K562 (cell line): Measurements from ENCODE around the gene SERGEF. TPM values are rescaled to one million over a fixed set of nuclear protein-coding genes. Genes with fewer than 3 reads are reported as not detected.

Source experiments
- ATAC-seq: fragments of 200-7000 bp; cut with Tn5 transposase; 3 replicates; pipeline ENCODE4 v1.9.1; 2020; ENCODE audit warnings: moderate library complexity
- BruUV-seq: library from RNA; stranded (reverse); fragments of 400-500 nt; replicated peaks from 2 replicates; lab custom pipeline; 2021; lab: Mats Ljungman, UMichigan
- CTCF ChIA-PET: fragments of 300-600 bp; formaldehyde crosslinking; extraction: SDS; loops from one replicate; lab custom pipeline; 2021; ENCODE audit warnings: low intra/inter-chr PET ratio; lab: Yijun Ruan, JAX
- POLR2A ChIA-PET: fragments of 300-600, 350-650 bp; sonication (Branson Sonifier 250); formaldehyde crosslinking; extraction: SDS; loops from one replicate; lab custom pipeline; 2021; ENCODE audit warnings: antibody characterized with exemption, inconsistent platforms; lab: Yijun Ruan, JAX
- DNase-seq, 4 experiments: peaks; one replicate each; pipeline versions ENCODE4 v3.0.0 to v3.0.0-alpha.2; 2011 to 2018; ENCODE audit warnings: low spot score in 3 of 4, mixed read lengths in 3 of 4; ENCODE audit errors: extremely low read depth in 1 of 4
- FAIRE-seq: peaks from 2 replicates; lab custom pipeline; 2011; peaks lifted over from hg19 to GRCh38; lab: Jason Lieb, UNC
- H2AFZ ChIP-seq: 2 replicates; pipeline ENCODE4 v1.6.0; 2011; ENCODE audit warnings: low read depth, low read length, control low read depth, inconsistent platforms
- H3K27ac ChIP-seq: fragments of 200-600 bp; 3 replicates; pipeline ENCODE4 v1.8.0; 2011; ENCODE audit warnings: low read depth, mild to moderate bottlenecking, control low read depth, inconsistent platforms, low read length, moderate library complexity, mixed read lengths; ENCODE audit errors: extremely low read depth
- H3K27me3 ChIP-seq, 2 experiments: fragments of 300-600 bp in 1 of 2; 2 replicates in 1 of 2; 3 replicates in 1 of 2; pipeline versions ENCODE4 v1.6.0 to v1.8.0; 2011; ENCODE audit warnings: inconsistent platforms in 2 of 2, low read length in 2 of 2, mild to moderate bottlenecking in 1 of 2, mixed read lengths in 1 of 2, moderate library complexity in 1 of 2; ENCODE audit not compliant: control insufficient read depth in 2 of 2, insufficient read depth in 2 of 2
- H3K36me3 ChIP-seq: fragments of 300-600 bp; 3 replicates; pipeline ENCODE4 v1.8.0; 2011; ENCODE audit warnings: mild to moderate bottlenecking, low read length, inconsistent platforms; ENCODE audit not compliant: control insufficient read depth, insufficient read depth
- H3K4me1 ChIP-seq, 2 experiments: fragments of 200-600 bp in 1 of 2; replicated peaks in 1 of 2; 2 replicates in 1 of 2; 3 replicates in 1 of 2; pipeline versions ENCODE4 v1.5.1 to v1.8.0; 2011; ENCODE audit warnings: inconsistent platforms in 2 of 2, low read length in 2 of 2, mild to moderate bottlenecking in 1 of 2, mixed read lengths in 1 of 2, moderate library complexity in 1 of 2; ENCODE audit not compliant: control insufficient read depth in 2 of 2, insufficient read depth in 2 of 2
- H3K4me2 ChIP-seq: 2 replicates; pipeline ENCODE4 v1.6.1; 2011; ENCODE audit warnings: low read length, control low read depth, inconsistent platforms, mixed read lengths; ENCODE audit not compliant: insufficient read depth
- H3K4me3 ChIP-seq: fragments of 200-600 bp; sonication (generic), shearing (Covaris generic); 2 replicates; pipeline ENCODE4 v1.5.1; 2016; ENCODE audit warnings: control low read depth, inconsistent platforms
- H3K79me2 ChIP-seq: fragments of 200-600 bp; 3 replicates; pipeline ENCODE4 v1.8.0; 2011; ENCODE audit warnings: low read length, inconsistent platforms; ENCODE audit not compliant: control insufficient read depth, insufficient read depth
- H3K9ac ChIP-seq, 2 experiments: 2 replicates each; pipeline versions ENCODE4 v1.6.0 to v1.6.1; 2011; ENCODE audit warnings: low read depth in 2 of 2, low read length in 2 of 2, control low read depth in 1 of 2, inconsistent platforms in 1 of 2, mild to moderate bottlenecking in 1 of 2, mixed read lengths in 1 of 2; ENCODE audit not compliant: insufficient read depth in 1 of 2
- H3K9me1 ChIP-seq: one replicate; pipeline ENCODE4 v1.6.0; 2011; ENCODE audit warnings: inconsistent platforms, mild to moderate bottlenecking, low read length, moderate library complexity; ENCODE audit not compliant: control insufficient read depth, insufficient read depth
- H3K9me3 ChIP-seq: replicated peaks from 2 replicates; pipeline ENCODE4 v1.5.1; 2011; ENCODE audit warnings: low read depth, low read length, inconsistent platforms; ENCODE audit not compliant: control insufficient read depth, insufficient read depth
- H4K20me1 ChIP-seq: replicated peaks from 2 replicates; pipeline ENCODE4 v1.6.1; 2011; ENCODE audit warnings: low read length, inconsistent platforms, mixed read lengths; ENCODE audit not compliant: control insufficient read depth, insufficient read depth
- NR2C2 ChIP-seq, 2 experiments: fragments of 200-800 bp in 1 of 2; sonication (Bioruptor generic) in 1 of 2; sonication (generic) in 1 of 2; formaldehyde crosslinking in 1 of 2; IDR thresholded peaks; 2 replicates each; pipeline versions ENCODE4 v1.6.1 to v1.8.0; 2016 to 2022; ENCODE audit warnings: mild to moderate bottlenecking in 1 of 2, missing compliant biosample characterization in 1 of 2, missing genetic modification characterization in 1 of 2, missing genetic modification reagents in 1 of 2
- ZNF133 ChIP-seq: fragments of 250-450 bp; sonication (Bioruptor Pico); IDR thresholded peaks from 2 replicates; pipeline ENCODE4 v1.4.0; 2020; ENCODE audit warnings: mild to moderate bottlenecking
- ZNF134 ChIP-seq: fragments of 250-450 bp; sonication (Bioruptor Pico); conservative IDR thresholded peaks from 2 replicates; pipeline ENCODE4 v1.4.0; 2020
- WGBS: fragments of 100-300 bp; shearing (Covaris generic); methylation state at CpG from one replicate; pipeline ENCODE4 v1.1.6; 2016; ENCODE audit warnings: low coverage, mixed read lengths; ENCODE audit not compliant: insufficient coverage; ENCODE audit errors: missing lambda C conversion rate; 5-methylcytosine and 5-hydroxymethylcytosine counted together
- in situ Hi-C: fragments of 300-500 bp; cut with MboI; formaldehyde crosslinking; loops from 4 replicates; pipeline ENCODE4 v1.15.0; 2018; ENCODE audit warnings: inconsistent platforms, mixed read lengths
- intact Hi-C: fragments of 100-400 bp; cut with micrococcal nuclease; formaldehyde crosslinking; loops from 2 replicates; pipeline ENCODE4 v1.14.2; 2022
- polyA plus RNA-seq, 8 experiments: library from polyadenylated mRNA; depleted of rRNA in 4 of 8; stranded (reverse) in 5 of 8; unstranded in 3 of 8; fragments of >200 nt; fragmentation: Nextera tagmentation in 2 of 8; fragmentation: Illumina TruSeq in 1 of 8; extraction: Ambion mirVana in 2 of 8; extraction: Trizol in 1 of 8; gene quantifications; 2 replicates each; pipeline versions ENCODE4 v1.2.1 to v1.2.3, GENCODE V29; 2011 to 2014; ENCODE audit warnings: inconsistent platforms in 1 of 8, missing spikeins in 1 of 8
- total RNA-seq, 7 experiments: library from RNA; depleted of rRNA in 6 of 7; stranded (reverse); fragments of >200 nt in 6 of 7; fragmentation: Illumina TruSeq in 2 of 7; extraction: Trizol in 2 of 7; gene quantifications; 2 replicates each; pipeline versions ENCODE4 v1.2.1 to v1.2.3, GENCODE V29; 2011 to 2021; ENCODE audit warnings: low replicate concordance in 1 of 7
- TF ChIP-seq, protein P1 (sequence below): sonication (generic); formaldehyde crosslinking; IDR thresholded peaks from 2 replicates; pipeline ENCODE4 v1.9.0; 2022; ENCODE audit warnings: mild to moderate bottlenecking, missing genetic modification reagents
- TF ChIP-seq, protein P2 (sequence below), 2 experiments: fragments of 450-650 bp in 1 of 2; sonication (generic) in 1 of 2; formaldehyde crosslinking; conservative IDR thresholded peaks; 2 replicates each; pipeline versions ENCODE4 v1.4.0 to v1.8.1; 2020 to 2022; ENCODE audit warnings: mild to moderate bottlenecking in 1 of 2, missing genetic modification reagents in 1 of 2
- TF ChIP-seq, protein P3 (sequence below), 2 experiments: fragments of 200-800 bp in 1 of 2; sonication (Bioruptor generic) in 1 of 2; sonication (generic) in 1 of 2; formaldehyde crosslinking in 1 of 2; IDR thresholded peaks in 1 of 2; conservative IDR thresholded peaks in 1 of 2; 2 replicates each; pipeline versions ENCODE4 v1.5.0 to v1.6.1; 2016 to 2020; ENCODE audit warnings: missing compliant biosample characterization in 1 of 2, missing genetic modification characterization in 1 of 2, missing genetic modification reagents in 1 of 2
- TF ChIP-seq, protein P4 (sequence below): sonication (generic); formaldehyde crosslinking; IDR thresholded peaks from 2 replicates; pipeline ENCODE4 v1.8.0; 2022; ENCODE audit warnings: mild to moderate bottlenecking, missing genetic modification reagents
- TF ChIP-seq, protein P5 (sequence below): sonication (generic); formaldehyde crosslinking; IDR thresholded peaks from 2 replicates; pipeline ENCODE4 v1.8.1; 2023; ENCODE audit warnings: mild to moderate bottlenecking, missing genetic modification reagents
- TF ChIP-seq, protein P6 (sequence below): fragments of 200-400 bp; formaldehyde crosslinking; IDR thresholded peaks from 2 replicates; pipeline ENCODE4 v1.6.1; 2017; ENCODE audit warnings: mild to moderate bottlenecking, low read depth, low read length, moderate library complexity

SERGEF gene
- total and polyA plus RNA-seq, 9 of the 15 experiments (the other 6 are each of a cell fraction or from before 2014, with no cell fraction given), result 10.2 to 28.0 (median 19.9) TPM

DNA sequence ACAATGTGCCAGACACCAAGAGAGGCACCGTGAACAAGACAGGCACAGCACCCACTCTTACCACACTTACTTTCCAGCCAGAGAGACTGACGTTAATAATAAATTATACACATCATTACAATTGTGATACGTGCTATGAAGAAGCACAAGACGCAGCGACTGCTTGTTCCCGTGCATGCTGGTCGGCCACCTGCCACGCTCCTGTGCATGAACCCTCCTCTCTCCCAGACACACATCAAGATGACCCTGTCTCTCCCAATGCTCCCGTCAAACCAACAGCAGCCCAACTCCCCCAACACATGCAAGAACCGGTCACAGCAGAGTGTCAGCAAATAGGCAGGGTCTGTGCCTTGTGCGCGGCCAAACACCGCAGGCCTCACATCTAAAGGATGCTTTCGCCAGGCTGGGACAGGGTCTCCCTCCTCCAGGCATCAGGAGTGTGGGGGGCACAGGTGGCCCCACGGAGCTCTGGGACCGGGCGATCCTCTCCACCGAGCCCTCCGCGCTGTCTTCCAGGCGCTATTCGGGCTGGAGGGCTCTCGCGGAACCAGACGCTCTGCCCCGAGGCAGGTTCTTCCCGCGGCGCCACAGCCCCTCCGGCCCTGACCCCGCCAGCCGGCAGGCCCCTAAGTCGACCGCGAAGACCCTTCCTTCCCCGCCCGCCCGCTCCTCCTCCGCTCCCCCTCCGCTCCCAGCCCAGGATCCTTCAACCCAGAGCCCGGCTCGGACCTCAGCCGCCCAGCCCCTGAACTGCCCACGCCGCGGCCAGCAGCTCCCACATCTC, 533 bp downstream of the SERGEF start:
- Histone ChIP-seq H3K9ac (peak overlapping the region; percentile 69 to 92), H4K20me1 (no peaks in the 10 kb centered on the region), H3K4me1 (peaks cover 13 to 28% of the 10 kb centered on the region in 2 experiments; a peak in 4 of 5 replicates), H3K27ac (peak overlapping the region; percentile 59), H3K36me3 (no peaks in the 10 kb centered on the region), H3K4me2 (peak overlapping the region; percentile 89), H2AFZ (peak overlapping the region; percentile 84), H3K4me3 (peak overlapping the region; percentile 63), H3K27me3 (peaks cover 0 to 7% of the 10 kb centered on the region in 2 experiments; a peak in 3 of 5 replicates), H3K9me1 (no peaks in the 10 kb centered on the region), H3K79me2 (peaks cover 20% of the 10 kb centered on the region; the same call in 2 of the 3 replicates), H3K9me3 (no peaks in the 10 kb centered on the region)
- in situ Hi-C loops, result no loop called here
- POLR2A ChIA-PET, result interaction anchor here (0.7 to 1.0 kb wide), 2 partner anchors 10 to 12 kb away, joined by 3 read pairs; no protein-coding TSS in a partner anchor
- DNase-seq (peak; percentile 25 to 62 (median 32)), ATAC-seq (peak; percentile 60), FAIRE-seq (peak; percentile 79)
- CTCF ChIA-PET, result no interaction called here
- intact Hi-C loops, result loop anchor here (5.0 kb wide), 1 partner anchor 95 kb away; the partner anchor contains the start of gene SAAL1
- WGBS, result under 1% methylated on average over 30 of the region's 46 CpGs
- BruUV-seq, result no TSS peak
- TF ChIP-seq NR2C2 (CRISPR knock-in tag; IDR thresholded peaks at IDR 0.05) (0 out of 2 replicates have a peak, but pooled peaks have one; percentile 34), NR2C2 (tag; IDR thresholded peaks at IDR 0.05) (no peak), ZNF134 (no peak), ZNF133 (CRISPR knock-in tag) (no peak)
- TF ChIP-seq, protein P1, sequence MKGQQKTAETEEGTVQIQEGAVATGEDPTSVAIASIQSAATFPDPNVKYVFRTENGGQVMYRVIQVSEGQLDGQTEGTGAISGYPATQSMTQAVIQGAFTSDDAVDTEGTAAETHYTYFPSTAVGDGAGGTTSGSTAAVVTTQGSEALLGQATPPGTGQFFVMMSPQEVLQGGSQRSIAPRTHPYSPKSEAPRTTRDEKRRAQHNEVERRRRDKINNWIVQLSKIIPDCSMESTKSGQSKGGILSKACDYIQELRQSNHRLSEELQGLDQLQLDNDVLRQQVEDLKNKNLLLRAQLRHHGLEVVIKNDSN (CRISPR knock-in tag), result 0 out of 2 replicates have a peak, but pooled peaks have one; percentile 1
- TF ChIP-seq, protein P2, sequence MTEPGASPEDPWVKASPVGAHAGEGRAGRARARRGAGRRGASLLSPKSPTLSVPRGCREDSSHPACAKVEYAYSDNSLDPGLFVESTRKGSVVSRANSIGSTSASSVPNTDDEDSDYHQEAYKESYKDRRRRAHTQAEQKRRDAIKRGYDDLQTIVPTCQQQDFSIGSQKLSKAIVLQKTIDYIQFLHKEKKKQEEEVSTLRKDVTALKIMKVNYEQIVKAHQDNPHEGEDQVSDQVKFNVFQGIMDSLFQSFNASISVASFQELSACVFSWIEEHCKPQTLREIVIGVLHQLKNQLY (CRISPR knock-in tag; conservative IDR thresholded peaks at IDR 0.05), result no peak
- TF ChIP-seq, protein P3, sequence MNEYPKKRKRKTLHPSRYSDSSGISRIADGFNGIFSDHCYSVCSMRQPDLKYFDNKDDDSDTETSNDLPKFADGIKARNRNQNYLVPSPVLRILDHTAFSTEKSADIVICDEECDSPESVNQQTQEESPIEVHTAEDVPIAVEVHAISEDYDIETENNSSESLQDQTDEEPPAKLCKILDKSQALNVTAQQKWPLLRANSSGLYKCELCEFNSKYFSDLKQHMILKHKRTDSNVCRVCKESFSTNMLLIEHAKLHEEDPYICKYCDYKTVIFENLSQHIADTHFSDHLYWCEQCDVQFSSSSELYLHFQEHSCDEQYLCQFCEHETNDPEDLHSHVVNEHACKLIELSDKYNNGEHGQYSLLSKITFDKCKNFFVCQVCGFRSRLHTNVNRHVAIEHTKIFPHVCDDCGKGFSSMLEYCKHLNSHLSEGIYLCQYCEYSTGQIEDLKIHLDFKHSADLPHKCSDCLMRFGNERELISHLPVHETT (CRISPR knock-in tag; conservative IDR thresholded peaks at IDR 0.05 in 1 of 2, IDR thresholded peaks at IDR 0.05 in 1 of 2), result no peak
- TF ChIP-seq, protein P4, sequence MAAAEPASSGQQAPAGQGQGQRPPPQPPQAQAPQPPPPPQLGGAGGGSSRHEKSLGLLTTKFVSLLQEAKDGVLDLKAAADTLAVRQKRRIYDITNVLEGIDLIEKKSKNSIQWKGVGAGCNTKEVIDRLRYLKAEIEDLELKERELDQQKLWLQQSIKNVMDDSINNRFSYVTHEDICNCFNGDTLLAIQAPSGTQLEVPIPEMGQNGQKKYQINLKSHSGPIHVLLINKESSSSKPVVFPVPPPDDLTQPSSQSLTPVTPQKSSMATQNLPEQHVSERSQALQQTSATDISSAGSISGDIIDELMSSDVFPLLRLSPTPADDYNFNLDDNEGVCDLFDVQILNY, result peak; percentile 44; the same call in 1 of the 2 replicates
- TF ChIP-seq, protein P5, sequence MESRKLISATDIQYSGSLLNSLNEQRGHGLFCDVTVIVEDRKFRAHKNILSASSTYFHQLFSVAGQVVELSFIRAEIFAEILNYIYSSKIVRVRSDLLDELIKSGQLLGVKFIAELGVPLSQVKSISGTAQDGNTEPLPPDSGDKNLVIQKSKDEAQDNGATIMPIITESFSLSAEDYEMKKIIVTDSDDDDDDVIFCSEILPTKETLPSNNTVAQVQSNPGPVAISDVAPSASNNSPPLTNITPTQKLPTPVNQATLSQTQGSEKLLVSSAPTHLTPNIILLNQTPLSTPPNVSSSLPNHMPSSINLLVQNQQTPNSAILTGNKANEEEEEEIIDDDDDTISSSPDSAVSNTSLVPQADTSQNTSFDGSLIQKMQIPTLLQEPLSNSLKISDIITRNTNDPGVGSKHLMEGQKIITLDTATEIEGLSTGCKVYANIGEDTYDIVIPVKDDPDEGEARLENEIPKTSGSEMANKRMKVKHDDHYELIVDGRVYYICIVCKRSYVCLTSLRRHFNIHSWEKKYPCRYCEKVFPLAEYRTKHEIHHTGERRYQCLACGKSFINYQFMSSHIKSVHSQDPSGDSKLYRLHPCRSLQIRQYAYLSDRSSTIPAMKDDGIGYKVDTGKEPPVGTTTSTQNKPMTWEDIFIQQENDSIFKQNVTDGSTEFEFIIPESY (CRISPR knock-in tag), result no peak
- TF ChIP-seq, protein P6, sequence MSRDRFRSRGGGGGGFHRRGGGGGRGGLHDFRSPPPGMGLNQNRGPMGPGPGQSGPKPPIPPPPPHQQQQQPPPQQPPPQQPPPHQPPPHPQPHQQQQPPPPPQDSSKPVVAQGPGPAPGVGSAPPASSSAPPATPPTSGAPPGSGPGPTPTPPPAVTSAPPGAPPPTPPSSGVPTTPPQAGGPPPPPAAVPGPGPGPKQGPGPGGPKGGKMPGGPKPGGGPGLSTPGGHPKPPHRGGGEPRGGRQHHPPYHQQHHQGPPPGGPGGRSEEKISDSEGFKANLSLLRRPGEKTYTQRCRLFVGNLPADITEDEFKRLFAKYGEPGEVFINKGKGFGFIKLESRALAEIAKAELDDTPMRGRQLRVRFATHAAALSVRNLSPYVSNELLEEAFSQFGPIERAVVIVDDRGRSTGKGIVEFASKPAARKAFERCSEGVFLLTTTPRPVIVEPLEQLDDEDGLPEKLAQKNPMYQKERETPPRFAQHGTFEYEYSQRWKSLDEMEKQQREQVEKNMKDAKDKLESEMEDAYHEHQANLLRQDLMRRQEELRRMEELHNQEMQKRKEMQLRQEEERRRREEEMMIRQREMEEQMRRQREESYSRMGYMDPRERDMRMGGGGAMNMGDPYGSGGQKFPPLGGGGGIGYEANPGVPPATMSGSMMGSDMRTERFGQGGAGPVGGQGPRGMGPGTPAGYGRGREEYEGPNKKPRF, result no peak
